Measurements from ENCODE around the gene FSD1.

The FSD1 gene

DNA sequence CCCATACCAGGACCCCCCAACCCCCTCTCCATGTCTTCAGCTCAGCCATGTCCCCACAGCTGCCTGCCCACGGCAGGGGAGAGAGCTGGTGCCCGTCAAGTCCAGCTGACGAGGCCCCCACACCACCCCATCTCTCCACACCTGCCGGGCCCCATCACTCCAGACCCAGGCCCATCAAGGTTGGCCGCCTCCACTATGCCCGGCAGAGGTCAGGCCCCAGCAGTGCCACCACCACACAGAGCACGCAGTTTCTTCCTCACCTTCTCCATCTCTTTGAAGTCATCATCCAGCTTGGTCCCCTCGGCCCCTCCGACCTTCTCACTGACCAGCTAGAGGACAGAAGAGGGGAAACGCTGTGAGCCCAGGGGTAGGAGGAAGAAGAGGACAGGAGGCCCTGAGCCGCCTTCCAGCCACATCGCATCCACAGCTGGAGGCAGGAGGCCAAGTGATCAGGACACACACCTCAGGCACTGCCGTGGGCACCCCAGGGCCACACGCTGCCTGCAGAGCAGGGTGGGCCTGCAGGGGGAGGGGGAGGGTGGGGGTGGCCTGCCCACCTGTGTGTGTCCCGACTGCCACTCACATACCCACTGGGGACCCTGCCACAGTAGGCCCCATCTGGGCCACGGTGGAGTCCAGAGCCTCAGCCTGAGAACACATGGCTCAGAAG lies 62.4 kb downstream of the FSD1 start:
- no peak for DNase-seq

DNA sequence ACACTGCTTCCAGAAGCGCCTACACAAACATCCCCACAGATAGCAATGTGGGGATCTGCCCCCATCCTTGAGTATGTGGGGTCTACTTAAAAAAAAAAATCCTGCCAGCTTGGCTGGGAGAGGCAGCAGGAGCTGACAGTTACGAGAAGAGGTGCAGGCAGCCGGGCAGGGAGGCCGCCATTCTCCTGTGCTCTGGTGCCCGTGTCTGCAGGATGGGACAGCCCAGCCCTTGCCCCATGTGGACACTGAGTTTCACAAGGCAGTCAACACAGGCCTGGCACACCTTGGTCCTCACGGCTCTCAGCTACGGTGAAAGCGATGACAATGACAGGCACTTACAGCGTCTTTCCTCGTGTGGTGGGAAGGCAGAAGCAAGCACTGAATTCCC lies 62.9 kb downstream of the FSD1 start:
- no peak for DNase-seq

DNA sequence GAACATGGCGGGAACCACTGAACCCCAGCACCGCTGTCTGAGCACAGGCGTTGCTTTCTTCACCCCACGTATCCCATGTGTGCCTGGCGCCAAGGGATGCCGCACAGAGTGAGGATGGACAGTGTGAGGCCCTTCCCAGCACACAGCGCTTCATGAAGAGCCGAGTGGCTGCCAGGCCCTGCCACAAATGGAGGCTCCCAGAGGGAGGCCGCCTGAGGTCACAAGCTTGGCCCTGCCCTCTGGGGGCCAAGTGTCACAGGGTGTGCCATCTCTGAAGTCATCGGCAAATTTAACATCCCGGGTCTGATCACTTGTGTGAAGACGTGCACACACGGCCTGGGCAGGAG lies 63.4 kb downstream of the FSD1 start:
- DNase-seq = no peak

DNA sequence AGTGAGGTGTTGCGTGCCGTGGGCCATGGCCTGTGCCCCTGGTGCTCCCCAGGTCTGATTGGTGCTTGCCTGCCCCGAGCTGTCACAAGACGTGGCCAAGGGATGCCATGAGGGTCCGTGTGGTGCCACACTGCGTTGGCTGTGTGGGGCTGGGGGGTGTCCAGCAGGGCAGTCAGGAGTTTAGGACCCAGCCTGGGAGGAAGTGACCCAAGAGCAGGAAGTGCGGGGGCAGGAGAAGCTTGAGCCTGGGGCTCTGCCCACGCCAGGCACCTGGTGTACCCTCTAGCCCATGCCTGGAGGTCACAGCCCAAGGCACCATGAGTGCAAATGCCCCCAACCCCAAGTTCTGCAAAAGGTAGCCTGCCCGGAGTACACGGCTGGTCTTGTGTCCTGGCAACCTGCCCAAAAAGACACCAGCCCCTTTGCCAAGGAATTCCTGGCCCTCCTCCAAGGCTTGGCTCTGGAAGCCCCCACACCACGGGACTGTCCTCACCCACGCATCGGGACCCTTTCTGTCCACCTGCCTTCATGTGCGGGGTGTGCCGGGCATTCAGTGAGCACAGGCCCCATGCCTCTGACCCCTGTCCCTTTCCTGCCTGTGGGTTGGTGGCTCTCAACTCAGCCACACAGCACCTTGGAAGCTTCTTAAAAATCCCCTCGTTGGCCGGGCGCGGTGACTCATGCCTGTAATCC lies 63.9 kb downstream of the FSD1 start:
- DNase-seq = no peak

DNA sequence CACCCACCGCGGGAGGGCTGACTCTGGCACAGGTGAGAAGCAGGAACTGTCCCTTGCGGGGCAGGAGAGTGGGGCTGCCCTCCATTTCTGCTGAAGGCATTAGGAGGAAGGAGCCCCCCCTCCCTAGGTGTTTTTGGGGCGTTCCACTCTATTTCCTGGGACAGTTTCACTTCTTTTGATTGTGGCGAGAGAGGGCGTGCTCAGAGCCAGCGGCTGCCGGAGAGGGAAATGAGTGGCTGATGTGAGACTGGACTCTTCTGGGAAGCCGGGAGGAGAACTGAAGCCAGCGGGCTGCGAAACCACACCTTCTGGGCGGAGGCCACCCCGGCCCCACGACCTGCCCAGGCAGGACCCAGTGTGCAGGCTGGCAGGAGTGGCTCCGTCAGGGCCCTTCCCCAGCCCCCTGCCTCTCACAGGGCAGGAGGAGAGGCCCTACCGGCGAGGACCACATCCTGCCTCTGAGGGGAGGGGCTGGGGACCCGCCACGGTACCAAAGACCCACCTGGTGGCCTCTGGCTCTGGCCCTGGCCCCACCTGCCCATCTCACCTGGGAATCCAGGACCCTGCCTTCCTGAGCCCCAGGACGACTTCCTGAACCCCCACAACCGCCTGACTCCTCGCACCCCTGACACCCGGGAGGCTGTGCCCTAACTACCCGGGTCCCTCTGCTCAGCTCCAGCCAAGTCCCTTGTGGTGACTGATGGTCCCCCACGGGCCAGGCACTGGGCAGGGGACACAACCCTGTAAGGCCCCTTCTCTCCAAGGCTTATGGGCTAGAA lies 64.9 kb downstream of the FSD1 start:
- DNase-seq = peak; percentile 45

DNA sequence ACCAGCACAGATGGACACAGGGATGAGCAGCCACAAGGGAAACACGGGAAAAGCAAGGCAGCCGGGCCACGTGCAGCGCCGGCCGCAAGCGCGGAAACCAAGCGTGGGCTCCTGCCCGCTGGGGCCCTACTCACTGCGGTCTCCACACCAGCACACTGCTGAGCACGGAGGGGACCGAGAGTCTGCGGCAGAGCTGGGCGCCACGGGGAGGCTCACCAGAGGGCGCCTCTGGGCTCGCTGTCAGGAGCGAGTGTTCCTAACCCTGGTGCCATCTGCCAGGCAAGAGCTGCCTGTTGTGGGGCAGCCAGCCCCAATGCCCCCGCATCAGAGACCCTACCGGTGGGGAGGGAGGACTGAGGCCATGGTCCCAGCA lies 65.5 kb downstream of the FSD1 start:
- peak; percentile 26 for DNase-seq

DNA sequence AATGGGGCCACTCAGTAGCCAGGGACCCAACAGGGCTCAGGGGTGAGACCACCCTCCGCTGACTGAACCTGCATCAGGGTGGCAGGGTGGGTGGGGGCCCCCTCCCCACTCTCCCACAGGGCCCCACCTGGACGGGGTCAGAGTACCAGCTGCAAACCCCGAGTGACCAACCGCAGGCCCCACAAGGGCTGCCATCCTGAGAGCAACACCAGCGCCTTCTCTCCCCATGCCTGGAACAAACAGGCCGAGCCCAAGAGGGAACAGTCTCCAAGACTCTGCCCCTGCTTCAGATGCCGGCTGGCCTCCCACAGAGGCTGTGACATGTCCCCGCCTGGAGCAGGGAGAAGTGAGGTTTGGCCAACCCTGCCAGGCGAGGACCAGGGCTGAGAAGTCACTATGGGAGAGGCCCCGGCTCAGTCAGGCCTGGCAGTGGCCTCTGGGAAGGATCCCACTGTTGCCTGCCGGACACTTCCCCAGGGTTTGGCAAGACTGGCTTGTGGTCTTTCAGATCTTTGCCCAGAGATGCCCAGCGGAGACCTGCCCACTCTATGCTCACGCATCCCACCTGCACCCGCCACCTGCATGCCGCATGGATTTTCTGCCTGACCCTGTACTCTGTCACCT lies 66.1 kb downstream of the FSD1 start:
- no peak for DNase-seq

DNA sequence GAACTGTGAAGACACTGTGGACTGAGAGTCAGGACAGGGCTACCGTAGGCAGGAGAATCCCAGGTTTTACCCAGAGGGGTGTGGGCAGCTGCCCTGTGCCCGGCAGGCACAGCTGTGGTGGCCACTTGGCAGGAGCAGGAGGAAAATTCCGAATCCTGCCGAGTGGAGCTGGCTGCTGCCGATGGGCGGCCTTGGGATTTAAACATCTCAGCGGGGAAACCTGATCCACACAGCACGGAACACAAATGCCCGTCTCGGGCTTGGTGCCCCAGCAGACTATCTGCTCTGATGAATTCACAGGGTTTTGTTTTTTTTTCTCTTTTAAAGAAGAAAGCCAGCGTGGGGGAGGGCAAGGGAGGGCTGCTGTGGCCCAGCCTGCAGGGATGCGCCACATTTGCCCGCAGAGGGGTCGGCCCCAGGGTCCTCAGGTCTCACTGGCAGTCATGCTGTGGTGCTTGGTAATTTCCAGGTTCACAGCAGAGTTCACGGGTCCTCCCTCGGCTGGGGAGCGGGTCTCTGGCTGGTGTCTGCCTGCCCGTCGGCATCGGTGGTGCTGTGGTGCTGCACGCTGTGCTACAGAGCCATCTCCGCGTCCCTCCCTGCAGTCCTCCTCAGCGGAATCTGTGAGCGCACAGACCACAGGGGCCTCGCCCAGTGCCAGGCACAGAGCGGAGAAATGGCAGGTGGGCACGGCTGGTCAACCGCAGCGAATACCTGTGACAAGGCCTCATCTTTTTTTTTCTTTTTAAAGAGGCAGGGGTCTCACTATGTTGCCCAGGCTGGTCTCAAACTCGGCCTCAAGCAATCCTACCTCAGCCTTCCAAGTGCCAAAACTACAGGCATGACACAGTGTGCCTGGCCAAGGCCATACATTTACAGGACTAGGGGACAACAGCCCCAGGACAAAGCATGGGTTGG lies 67.1 kb downstream of the FSD1 start:
- DNase-seq = no peak

DNA sequence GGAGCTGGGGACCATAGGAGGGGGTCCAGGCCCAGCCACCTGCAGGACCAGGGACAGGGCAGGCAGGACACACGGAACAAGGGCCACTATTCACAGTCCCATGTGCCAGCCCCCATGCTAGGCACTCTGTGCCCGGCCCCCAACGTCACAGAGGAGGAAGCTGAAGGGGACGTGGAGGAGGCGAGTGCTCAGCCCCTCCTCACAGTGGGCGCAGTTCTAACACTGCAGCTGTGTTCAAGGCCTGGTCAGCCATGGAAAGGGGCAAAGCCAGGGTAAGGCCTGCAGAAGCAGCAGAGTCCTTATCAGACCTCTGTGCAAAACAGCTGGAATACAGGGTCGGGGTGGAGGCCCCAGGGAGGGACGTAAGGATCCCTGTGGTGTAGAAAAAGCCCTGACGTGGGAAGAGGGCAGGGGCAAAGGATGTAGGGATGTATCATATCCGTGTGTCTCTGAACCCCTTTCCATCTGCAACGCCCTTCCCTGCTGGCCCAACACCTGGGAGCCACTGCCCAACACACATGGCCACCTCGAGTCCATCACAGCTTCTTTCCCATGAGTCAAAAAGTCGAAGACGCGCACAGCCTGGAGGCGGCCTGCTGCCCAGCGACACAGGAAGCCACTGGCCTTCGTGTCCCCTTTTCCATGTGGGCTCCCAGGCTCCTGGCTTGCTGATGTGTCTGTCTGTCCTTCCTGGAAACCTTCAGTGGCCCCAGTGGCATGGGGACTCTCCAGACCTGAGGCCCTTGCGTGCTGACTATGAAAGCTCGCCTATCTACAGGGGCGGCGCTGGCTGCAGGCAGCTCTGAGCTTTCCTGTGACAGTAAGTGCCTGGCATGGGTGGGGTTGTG lies 68.0 kb downstream of the FSD1 start:
- DNase-seq = no peak

DNA sequence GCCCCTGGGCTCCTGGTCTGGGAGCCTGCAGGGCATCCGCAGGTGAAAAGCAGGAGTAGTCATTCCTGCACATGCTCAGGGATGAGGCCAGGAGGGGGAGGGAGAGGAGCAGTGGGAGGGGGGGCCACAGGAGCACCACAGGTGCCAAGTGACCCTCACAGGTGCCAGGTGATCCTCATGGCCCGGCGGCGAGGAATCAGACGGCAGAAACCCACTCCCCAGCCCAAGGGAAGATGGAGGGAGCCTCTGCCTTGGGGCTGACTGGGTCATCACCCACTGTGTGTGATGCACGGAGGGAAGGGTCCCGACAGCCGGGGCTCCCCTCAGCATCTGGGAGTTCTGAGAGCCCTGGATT lies 68.6 kb downstream of the FSD1 start:
- DNase-seq = no peak

All from effector CD8-positive, alpha-beta T cell (primary cell).